ENCODE data around the gene PMP22.

The PMP22 gene

DNA sequence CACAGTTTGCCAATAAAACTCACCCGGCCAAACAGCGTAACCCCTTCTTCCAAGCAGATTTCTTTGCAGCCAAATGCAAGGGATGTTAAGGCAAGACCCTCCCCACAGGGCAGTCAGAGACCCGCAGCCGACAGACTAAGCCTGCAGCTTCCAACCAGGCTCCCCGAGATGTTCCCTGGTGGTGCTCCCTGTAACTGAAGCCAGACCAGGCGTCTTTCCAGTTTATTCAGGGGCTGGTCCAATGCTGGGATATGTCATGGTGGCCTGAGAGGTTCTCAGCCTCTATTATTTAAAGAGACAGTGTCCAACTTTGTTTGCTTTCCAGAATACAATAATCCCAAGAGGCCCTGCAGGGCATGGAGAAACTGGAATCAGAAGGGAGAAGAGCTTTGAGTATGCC lies at the start of gene PMP22:
TSS of gene PMP22 (minus strand) at position 196 of the 400 bp plus-strand sequence. CDS start 4,599 bp downstream, outside the sequence.
- DNase-seq = no peak

DNA sequence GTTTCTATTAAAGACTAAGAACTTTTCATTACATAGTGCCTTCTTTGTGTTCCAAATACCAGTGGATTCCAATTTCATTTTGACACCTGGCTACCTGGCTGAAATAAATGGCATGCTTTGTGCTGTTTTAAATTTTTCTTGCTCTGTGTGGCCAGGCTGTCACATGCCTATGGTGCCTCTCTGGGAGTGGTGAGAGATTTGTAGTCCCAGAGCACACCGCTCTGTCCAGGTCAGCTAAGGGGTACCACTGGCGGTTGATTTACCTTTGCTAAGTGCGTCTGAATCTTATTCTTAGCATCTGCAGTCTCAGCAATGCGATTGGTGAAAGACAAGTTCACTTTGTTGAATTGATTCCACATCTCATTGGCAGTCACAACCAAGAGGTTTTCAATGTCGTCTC lies 46.9 kb upstream of the PMP22 start:
- DNase-seq = no peak

DNA sequence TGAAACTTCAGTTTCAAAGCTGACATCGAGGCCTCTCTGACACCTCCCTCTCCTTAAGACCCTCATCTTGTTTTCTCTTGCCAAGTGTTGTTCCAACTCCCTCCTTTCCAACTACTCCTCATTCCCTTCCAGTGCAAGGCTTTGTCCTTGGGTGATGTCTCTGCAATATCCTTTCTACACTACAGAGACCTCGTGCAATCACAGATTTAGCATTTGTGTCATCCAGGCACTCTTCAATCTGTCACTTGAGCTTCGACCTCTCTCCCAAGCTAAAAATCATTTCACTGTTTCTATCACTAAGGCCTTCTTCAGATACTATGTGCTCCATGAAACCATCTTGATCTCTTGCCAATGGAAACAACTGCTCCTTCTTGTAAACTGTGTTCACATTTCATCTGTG lies 44.7 kb upstream of the PMP22 start:
- no peak for DNase-seq

DNA sequence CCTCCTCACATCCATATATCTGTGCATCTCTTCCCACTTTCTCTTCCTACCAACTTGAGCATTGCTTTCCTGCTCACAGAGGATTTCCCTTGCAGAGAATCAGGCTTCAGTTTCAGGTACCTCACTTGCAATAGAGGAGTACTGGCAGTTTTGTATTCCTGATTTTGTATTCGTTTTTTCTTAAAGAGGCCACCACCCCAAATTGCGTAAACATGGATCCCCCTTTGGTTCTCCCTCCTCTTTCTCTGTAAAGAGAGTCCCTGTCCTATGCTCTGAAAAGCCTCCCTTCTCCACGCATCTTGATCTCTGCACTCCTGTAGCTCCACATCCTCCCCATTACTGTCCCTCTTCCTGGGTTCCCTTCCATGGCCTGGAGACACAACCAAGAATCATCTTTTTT lies 44.1 kb upstream of the PMP22 start:
- DNase-seq = no peak

DNA sequence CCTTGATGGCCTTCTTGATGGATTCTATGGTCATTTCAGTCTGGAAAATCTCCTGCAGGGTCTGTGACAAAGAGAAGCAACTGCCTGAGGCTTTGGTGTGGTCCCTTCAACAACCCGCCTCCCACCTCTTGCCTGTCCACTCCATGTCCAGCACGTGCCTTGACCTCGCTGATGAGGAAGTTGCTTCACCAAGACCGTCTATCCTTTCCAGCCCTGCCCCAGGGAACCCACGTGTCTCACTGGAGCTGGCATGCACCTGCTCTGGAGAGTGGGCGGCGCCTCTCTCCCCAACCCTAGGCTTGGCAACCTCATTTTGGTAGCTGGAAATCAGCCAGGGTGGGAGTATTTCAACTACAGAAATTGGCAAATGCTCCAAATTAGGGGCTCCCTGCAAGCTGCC lies 43.6 kb upstream of the PMP22 start:
- no peak for DNase-seq

DNA sequence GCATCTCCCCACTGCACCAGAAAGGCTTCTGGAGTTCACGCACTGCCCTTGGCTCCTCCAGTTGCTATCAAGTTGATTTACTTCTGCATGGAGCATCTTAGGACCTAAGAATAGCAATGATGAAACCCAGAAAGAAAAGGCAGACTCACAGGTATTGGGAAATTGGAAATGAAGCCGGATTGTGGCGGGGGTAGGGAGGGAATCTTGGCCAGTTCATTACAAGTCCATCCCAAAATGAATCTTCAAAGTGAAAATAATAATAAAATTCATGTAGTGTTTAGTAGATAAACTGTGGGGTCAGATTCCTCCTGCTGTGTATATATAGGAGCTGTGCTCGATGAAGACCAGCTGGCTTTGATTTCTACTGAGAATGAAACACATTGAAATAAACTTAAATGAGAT lies 42.6 kb upstream of the PMP22 start:
- DNase-seq = no peak

DNA sequence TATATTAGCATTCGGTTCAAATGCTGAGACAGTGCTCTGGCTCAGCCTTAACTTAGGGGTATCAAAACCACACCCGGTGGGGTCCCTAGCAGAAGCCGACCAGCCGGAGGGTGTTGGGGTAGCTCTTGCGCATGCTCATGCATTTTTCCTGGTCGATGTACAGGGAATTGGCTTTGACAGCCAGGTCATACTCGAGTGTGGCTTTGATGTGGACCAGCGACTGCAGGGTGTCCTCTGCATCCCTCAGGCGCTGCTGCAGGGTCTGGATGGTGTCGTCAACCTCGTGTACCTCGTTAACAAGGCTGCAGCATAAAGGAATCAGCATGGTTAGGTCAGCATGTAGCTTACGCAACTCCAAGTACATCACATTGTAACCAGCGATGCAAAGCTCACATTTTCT lies 38.7 kb upstream of the PMP22 start:
- DNase-seq = no peak

DNA sequence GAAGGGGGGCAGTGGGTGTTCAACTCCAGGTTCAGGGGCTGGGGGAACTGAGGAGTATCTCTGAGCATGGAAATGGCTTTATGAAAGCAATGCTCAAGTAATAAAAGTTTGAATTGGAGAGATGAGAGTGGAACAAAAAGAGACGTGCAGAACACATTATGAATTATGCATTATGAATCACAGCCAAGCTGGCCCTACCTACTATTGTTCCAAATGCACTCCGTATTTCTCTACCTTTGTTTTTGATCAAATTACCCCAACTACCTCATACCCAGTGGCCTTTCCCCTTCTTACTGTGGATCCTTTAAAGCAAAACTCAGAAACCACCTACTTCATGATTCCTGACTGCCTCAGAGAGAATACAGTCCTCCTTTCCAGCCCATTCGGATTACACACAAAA lies 38.1 kb upstream of the PMP22 start:
- DNase-seq = no peak

DNA sequence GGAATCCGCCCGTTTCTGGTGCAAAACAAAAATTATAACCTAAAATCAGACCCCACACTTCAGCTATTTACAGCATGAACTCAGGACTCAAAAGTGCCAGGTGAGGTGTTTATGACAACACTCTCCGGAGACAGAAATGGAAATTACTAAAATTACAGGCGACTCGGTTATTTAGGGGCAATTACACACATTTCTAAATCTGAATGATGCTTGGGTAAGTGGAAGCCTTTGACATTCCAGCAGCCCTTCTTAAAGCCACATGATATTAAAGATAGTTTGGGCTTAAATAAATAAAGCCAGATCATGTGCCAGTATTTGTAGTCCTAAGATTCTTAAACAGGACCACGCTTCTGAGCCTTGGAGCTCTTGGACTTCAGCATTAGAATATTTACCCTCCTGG lies 36.7 kb upstream of the PMP22 start:
- DNase-seq = no peak

DNA sequence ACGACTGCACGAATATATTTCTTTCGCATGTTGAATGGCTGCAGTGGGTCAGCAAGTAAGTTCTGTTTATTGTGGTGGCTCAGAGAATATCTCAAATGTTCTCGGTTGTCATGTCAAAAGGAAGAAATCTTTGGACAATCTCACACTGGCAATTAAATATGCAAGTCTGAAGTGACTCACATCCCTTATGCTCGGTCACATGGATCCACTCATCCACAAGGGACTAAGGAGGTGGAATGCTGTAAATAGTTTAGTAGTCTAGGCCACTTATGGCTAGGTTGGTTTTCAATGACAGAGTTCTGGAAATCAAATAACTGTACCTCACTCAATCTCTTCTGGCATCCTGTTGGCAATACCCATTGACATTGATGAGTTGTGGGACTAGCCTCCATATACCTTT lies 33.0 kb upstream of the PMP22 start:
- no peak for DNase-seq

DNA sequence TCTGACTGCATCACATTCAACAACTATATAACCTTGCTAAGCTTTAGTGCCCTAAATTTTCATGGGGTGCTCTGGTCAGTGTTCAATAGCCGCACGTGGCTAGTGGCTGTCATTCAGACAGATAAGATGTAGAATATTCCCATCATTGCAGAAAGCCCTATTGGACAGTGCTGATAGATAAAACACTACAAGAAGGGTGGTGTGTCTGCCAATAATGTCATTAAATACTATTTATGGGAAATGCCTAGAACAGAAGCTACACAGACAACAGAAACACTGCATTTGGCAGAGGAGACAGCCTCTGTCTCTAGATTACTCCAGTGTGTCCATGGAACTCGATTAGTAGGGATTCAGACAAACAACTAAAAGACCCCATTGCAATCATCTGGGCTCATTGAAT lies 28.4 kb upstream of the PMP22 start:
- no peak for DNase-seq

DNA sequence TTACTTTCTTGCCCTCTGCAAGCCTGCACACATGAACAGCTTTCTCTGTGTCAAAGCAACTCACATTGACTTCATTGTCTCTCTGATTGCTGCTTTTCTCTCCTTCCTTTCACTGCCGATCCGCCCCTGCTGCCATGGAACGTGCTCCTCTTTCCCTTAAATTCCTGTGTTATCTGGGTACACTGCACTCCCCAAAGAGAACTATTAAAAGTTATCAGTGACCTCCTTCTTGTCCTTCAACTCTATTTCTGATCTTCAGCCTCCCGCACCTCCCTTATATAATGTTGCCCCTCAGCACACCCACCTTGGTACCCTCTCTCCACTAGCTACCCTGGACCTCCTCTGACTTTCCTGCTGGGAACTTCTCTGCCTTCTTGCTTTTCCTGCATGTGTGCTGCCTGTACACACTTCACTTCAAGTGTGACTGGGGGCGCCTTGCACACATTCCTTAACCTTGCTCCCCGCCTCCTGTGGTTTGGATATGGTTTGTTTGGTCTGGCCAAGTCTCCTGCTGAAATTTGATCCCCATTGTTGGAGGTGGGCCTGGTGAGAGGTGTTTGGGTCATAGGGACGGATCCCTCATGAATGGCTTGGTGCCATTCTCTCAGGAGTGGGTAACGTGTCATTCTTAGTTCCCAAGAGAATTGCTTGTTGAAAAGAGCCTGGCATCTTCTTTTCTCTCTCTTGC lies 26.7 kb upstream of the PMP22 start:
- DNase-seq = no peak

DNA sequence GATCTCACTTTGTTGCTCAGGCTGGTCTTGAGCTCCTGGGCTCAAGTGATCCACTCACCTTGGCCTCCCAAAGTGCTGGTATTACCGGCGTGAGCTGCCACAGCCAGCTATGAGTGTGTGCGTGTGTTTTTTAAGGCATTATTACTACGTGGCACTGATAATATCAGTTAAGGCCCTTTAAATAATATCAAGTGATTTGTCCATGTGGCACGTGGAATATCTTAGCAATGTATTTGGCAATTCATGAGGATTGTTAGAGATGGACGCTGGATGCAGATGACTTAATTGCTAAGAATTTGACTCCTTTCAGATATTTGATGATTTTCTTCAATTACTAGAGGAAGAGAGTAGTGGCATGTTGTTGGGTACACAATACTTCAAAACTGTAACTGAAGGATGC lies 25.5 kb upstream of the PMP22 start:
- DNase-seq = no peak

DNA sequence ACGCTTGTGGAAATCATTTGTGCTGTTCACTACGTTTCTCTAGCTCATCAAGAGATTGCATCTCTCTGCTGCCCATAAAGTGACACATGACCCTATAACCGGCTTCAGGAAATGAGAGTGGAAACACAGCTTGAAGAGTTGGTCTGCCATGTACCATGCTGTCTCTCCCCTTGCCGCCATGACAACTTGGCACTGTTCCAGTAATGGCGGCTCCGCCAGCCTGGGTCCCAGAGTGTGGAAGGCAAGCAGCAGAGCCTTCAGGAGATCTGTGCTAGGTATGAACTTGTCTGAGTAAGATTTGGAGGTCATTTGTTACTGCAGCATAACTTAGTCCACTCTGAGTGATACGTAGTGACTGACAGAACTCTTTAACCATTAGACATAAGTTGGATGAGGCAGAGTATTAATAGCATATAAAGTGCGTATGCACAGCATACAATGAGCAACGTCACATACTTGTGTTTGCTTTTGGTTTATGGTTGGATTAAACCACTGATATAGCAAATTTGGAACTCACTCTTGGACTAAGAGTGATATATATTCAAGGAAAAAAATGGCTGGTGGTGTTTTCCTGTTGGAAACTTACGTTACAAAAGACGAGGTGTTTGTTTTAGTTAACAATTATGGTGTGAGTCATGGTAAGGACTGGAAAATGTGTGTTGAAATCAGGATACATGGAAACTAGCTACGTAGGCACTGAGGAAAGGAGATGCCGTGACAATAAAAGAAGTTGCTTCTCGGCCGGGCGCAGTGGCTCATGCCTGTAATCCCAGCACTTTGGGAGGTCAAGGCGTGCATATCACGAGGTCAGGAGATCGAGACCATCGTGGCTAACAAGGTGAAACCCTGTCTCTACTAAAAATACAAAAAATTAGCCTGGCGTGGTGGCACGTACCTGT lies 24.4 kb upstream of the PMP22 start:
- no peak for DNase-seq

DNA sequence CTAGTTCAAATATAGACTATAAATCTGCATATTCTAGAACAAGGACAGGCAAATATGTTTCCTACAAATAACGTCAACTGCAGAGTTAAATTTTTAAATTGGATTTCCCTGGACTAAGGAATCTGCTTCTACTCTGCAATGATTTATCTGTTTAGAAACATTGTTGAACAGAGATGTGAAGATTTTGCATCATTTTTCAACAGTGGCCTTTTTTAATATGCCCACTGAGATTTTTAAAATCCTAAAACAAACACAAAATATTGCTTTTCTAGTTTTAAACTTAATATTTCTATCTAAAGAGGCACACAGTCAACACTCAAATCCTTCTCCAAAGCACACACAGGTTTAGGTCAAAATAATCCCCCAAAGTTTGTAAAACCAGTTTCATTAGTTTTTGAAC lies 23.7 kb upstream of the PMP22 start:
- DNase-seq = no peak

DNA sequence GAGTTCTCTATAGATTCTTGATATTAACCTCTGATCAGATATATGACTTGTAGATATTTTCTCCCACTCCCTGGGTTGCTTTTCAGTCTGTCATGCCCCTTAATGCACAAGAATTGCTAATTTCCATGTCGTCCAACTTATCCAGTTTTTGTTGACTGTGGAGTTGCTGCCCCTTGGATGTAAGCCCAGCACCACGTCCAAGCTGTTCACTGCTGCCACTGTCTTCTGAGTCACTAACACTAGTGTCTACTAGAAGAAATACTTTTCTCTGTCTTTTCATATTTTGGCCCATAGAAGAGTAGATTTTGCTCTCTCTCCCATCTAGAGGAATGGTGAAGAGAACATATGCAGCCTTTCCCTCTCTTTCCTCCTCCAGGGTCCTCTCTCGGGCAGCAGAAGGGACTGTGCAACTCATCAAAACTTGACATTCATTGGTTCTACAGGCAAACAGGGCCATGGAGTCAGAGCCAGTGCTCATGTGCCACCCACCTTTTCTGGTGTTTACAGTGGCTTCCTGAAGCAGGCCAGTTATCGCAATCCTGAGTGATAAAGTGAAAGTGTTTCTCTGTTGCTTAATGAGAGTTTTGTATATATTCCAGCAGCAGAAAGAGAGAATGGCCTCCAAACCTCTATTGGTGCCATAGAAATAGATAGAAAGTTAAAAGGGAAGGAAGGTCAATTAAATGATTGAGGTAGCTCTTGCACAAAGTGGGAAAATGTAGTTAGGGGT lies 22.6 kb upstream of the PMP22 start:
- DNase-seq = no peak

DNA sequence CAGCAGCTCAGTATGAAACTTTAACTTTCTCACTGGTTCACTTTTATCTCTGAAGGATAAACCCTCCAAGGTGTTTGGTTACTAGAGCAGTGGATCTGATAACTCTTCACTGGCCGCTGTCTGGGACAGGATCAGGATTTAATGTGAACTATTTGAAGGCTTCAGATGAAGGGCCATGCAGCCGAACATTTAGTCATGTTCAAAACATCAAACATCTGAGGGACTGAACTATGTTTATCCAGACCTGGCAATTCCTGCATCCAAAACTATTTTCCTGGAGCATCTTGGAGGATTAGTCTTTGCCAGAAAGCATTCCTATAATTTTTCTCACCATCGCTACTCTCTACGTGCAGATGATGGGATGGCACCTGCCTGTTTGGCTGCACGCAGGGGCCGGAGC lies 20.3 kb upstream of the PMP22 start:
- no peak for DNase-seq

DNA sequence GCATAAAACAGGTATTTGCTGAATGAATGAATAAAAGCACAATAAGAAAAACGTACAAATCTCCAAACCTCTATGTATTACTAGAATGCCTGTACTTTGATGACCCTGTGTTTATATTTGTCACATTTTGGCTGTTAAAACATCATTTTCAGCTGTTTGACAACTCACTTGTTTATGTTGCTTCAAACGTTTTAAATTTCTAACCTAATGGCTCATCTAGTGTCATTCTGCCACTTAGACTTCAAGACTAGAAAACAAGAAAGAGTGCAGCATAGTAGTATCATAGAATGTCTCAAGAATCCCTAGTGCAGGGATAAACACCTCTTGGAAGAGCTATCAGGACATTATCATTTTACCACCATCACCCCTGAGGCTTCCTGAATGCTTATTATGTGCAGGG lies 19.4 kb upstream of the PMP22 start:
- DNase-seq = no peak

DNA sequence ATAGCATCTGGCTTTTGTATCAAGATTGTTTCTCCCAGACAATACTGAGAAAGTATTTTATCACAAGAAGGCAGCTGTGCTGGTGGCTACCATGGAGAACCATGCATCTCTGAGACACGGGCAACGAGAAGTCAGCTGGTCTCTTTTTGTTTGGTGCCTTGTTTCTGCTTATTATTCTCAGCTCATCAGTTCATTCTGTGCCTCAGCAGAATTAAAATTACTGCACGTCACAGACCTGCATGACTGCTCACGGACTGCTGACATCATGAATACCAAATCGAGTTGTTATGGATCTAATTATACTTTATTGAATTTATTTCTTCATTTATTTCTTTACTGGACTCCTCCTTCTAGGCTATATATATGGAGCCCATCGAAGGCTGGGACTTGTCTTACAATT lies 19.0 kb upstream of the PMP22 start:
- no peak for DNase-seq

DNA sequence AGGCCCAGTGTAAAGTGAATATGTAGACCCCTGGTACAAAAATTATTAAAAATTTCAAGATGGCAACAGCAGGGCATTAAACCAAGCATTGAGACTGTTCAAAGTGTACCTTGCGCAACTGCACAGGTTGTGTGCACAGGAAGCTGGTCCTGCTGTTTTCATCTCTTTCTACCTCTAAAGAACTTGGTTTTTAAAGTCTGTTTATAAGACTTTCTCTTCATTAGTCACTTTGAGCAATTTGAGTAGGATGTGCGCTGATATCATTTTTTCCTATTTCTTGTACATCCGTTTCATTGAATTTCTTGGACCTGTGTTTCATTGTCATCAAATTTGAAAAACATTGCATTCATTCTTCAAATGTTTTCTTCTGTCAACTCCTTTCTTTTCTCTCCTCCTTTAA lies 16.8 kb upstream of the PMP22 start:
- no peak for DNase-seq

DNA sequence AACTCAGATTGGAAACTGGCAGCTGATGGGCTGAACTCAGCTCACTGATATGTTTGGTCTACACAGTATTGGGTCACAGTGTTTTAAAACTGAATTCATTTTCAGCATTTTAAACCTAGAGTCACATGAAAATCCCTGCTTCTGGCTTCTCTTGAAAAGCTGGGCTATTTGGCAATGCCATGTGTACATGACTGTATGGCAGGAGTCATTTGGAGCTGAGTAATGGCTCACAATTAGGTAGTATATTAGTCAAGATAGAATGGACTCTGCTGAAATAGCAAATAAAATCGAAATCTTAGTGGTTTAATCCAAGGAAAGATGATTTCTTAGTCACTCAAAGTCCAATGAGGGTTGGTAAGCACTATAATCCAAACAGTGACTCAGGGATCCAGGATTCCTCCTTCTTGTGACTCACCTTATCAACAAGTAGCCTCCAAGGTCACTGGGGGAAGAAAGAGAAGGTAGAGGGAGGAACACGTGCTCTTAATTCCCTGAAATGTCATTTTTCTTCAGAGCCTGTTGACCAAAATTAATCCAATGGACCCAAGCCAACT lies 13.9 kb upstream of the PMP22 start:
- no peak for DNase-seq

DNA sequence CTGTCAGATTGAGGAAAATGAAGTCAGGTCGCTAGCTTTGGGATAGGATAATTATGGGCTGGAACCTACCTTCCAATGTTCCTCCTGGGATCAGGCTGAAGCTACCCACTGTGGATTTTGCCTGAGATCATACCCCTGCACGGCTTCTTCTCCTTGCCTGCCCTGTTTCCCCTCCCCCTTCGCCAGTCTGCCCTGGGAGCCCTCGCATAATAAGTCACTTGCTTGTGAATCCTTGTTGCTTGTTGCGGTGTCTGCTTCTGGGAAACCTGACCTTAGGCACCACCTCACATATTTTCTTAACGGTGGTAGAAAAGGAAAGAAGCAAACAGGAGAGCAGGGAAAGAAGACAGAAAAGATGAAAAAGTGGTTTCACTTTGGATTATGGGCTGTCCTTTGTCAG lies 13.3 kb upstream of the PMP22 start:
- DNase-seq = no peak

DNA sequence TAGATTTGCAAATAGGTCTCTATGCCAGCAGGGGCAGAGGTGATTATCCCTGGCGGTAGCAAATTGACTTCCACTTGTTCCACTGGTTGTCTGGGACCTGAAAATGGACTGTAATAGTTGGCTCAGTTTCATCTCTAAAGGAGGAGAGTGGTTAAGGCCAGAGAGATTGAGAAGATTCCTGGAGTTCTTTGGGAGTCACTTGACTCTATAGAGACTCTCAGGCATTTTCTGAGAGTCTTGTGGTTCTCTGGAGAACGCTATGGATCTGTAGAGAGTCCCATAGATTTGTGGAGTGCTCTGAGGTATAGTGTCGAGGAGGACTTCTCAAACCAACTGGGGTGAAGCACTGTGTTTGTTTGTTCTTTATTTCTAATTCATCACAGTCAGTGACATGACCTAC lies 8.9 kb upstream of the PMP22 start:
- DNase-seq = no peak

Data from activated CD4-positive, alpha-beta T cell treated with anti-CD3 and anti-CD28 coated beads, Interleukin-2, amount 50 U/mL, for 4 hours (primary cell).